ENCODE results near the gene PIEZO2. TPM values are rescaled to one million over a fixed set of nuclear protein-coding genes. Genes with fewer than 3 reads are reported as not detected.

The PIEZO2 gene
- total and polyA plus RNA-seq, 2 experiments from 2014 or later: 24.5 to 70.8 TPM

DNA sequence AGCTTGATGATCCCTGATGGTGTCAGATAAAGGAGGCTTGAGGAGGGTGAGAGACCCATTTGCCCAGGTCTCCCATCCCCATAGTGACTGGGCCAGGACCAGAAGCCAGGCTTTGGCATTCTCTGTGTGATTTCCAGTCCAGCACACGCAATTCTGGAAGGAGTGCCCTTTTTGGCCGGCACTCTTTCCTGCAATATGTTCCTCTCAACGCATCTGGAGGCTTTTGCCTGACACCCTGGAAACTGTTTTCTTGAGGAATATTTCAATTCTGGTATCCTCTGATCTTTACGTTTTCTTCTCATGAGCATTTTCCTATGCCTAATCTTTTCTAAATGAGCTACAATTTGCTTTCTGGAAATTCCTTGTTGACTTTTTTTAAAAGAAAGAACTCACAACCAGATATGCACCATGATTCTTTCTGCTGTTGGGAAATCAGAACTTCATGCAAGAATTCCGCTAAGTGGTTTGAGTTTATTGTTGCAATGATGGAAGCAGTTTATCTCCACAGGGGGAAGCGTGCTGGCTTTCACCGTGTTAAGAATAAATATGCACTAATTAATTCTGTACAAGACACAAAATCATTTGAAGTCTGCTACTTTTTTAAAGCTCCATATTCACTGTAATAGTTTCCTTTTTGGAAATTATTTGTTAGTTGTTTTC is 479.8 kb downstream of the PIEZO2 start:
- Histone ChIP-seq H4K20me1 (ENCODE audit: insufficient read depth, poor library complexity, severe bottlenecking) (no peaks in the 10 kb centered on the region), H3K9me3 (ENCODE audit: low read depth) (no peaks in the 10 kb centered on the region), H3K4me2 (no peak overlapping the region), H3K27me3 (no peaks in the 10 kb centered on the region), H3K36me3 (replicated peaks; ENCODE audit: insufficient read depth, low read depth) (peaks cover 3% of the 10 kb centered on the region), H3K27ac (no peak overlapping the region), H3K4me1 (ENCODE audit: insufficient read depth) (no peaks in the 10 kb centered on the region), H3K4me3 (no peak overlapping the region), H2AFZ (no peak overlapping the region), H3K79me2 (no peaks in the 10 kb centered on the region), H3K9me2 (replicated peaks; ENCODE audit: insufficient read depth) (no peaks in the 10 kb centered on the region)
- TF ChIP-seq CTCF (IDR thresholded peaks at IDR 0.05; ENCODE audit: poor library complexity): no peak
- no peak for TF ChIP-seq EZH2 (IDR thresholded peaks at IDR 0.05; ENCODE audit: borderline replicate concordance)
- TF ChIP-seq EZH2phosphoT487 (IDR thresholded peaks at IDR 0.05; ENCODE audit: low read depth, severe bottlenecking, unreplicated experiment): no peak
- DNase-seq (ENCODE audit: low spot score): no peak
- 85% methylated on average over 7 of the region's 7 CpGs for WGBS (ENCODE audit: low lambda C conversion rate, missing lambda C conversion rate)

GRCh38 chr18:10663750-10664149 is 485.6 kb downstream of the PIEZO2 start:
- H4K20me1 ChIP-seq (ENCODE audit: insufficient read depth, poor library complexity, severe bottlenecking): no peaks in the 10 kb centered on the region
- H3K27me3 ChIP-seq: no peaks in the 10 kb centered on the region
- 71% methylated on average over 9 of the region's 9 CpGs for WGBS (ENCODE audit: low lambda C conversion rate, missing lambda C conversion rate)
- no peak overlapping the region for H2AFZ ChIP-seq
- no peaks in the 10 kb centered on the region for H3K79me2 ChIP-seq
- no peak overlapping the region for H3K4me2 ChIP-seq
- H3K9me3 ChIP-seq (ENCODE audit: low read depth): no peaks in the 10 kb centered on the region
- no peaks in the 10 kb centered on the region for H3K36me3 ChIP-seq (replicated peaks; ENCODE audit: insufficient read depth, low read depth)
- DNase-seq (ENCODE audit: low spot score): no peak
- H3K4me1 ChIP-seq (ENCODE audit: insufficient read depth): no peaks in the 10 kb centered on the region
- H3K4me3 ChIP-seq: no peak overlapping the region
- TF ChIP-seq CTCF (IDR thresholded peaks at IDR 0.05; ENCODE audit: poor library complexity): no peak
- TF ChIP-seq EZH2 (IDR thresholded peaks at IDR 0.05; ENCODE audit: borderline replicate concordance): no peak
- no peak for TF ChIP-seq EZH2phosphoT487 (IDR thresholded peaks at IDR 0.05; ENCODE audit: low read depth, severe bottlenecking, unreplicated experiment)
- H3K9me2 ChIP-seq (replicated peaks; ENCODE audit: insufficient read depth): no peaks in the 10 kb centered on the region
- H3K27ac ChIP-seq: no peak overlapping the region

GRCh38 chr18:10661317-10661716 is 488.1 kb downstream of the PIEZO2 start:
- no peak overlapping the region for H3K4me2 ChIP-seq
- peak; percentile 27 for DNase-seq (ENCODE audit: low spot score)
- no peaks in the 10 kb centered on the region for H3K4me1 ChIP-seq (ENCODE audit: insufficient read depth)
- H2AFZ ChIP-seq: no peak overlapping the region
- H3K4me3 ChIP-seq: no peak overlapping the region
- no peaks in the 10 kb centered on the region for H3K9me2 ChIP-seq (replicated peaks; ENCODE audit: insufficient read depth)
- no peaks in the 10 kb centered on the region for H3K79me2 ChIP-seq
- no peaks in the 10 kb centered on the region for H4K20me1 ChIP-seq (ENCODE audit: insufficient read depth, poor library complexity, severe bottlenecking)
- WGBS (ENCODE audit: low lambda C conversion rate, missing lambda C conversion rate): 79% methylated on average over 2 of the region's 2 CpGs
- no peak overlapping the region for H3K27ac ChIP-seq
- TF ChIP-seq CTCF (IDR thresholded peaks at IDR 0.05; ENCODE audit: poor library complexity) (no peak), EZH2 (IDR thresholded peaks at IDR 0.05; ENCODE audit: borderline replicate concordance) (no peak), EZH2phosphoT487 (IDR thresholded peaks at IDR 0.05; ENCODE audit: low read depth, severe bottlenecking, unreplicated experiment) (no peak)
- no peaks in the 10 kb centered on the region for H3K36me3 ChIP-seq (replicated peaks; ENCODE audit: insufficient read depth, low read depth)
- H3K27me3 ChIP-seq: no peaks in the 10 kb centered on the region
- H3K9me3 ChIP-seq (ENCODE audit: low read depth): no peaks in the 10 kb centered on the region

All from hepatocyte (in vitro differentiated cells).